GM19397 (cell line): Measurements from ENCODE around the gene RNU6-9.

Source experiments
- ATAC-seq: cut with Tn5 transposase; IDR thresholded peaks from one replicate; pipeline ENCODE4 v1.9.1; 2021; ENCODE audit warnings: mild to moderate bottlenecking, moderate library complexity; ENCODE audit not compliant: unreplicated experiment

The RNU6-9 gene

DNA sequence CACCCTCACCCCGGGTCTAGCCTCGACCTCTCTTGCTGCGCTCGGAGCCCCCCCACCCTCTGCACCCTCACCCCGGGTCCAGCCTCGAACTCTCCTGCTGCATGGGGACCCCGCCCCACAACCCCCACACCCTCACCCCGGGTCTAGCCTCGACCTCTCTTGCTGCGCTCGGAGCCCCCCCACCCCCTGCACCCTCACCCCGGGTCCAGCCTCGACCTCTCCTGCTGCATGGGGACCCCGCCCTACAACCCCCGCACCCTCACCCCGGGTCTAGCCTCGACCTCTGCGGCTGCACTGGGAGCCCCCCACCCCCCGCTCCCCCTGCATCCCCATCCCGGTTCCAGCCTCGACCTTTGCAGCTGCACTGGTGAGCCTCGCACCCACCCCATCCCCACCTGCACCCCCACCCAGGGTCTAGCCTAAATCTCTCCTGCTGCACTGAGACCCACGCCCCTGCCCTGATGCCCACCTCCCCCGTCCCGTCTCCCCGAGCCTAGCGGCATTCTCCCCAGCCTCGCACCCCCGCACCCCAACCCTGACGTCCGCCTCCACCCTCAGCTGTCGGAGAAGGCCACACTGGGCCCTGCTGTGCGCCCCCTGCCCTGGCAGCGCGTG, 32.0 kb upstream of the RNU6-9 start:
- ATAC-seq = no peak

DNA sequence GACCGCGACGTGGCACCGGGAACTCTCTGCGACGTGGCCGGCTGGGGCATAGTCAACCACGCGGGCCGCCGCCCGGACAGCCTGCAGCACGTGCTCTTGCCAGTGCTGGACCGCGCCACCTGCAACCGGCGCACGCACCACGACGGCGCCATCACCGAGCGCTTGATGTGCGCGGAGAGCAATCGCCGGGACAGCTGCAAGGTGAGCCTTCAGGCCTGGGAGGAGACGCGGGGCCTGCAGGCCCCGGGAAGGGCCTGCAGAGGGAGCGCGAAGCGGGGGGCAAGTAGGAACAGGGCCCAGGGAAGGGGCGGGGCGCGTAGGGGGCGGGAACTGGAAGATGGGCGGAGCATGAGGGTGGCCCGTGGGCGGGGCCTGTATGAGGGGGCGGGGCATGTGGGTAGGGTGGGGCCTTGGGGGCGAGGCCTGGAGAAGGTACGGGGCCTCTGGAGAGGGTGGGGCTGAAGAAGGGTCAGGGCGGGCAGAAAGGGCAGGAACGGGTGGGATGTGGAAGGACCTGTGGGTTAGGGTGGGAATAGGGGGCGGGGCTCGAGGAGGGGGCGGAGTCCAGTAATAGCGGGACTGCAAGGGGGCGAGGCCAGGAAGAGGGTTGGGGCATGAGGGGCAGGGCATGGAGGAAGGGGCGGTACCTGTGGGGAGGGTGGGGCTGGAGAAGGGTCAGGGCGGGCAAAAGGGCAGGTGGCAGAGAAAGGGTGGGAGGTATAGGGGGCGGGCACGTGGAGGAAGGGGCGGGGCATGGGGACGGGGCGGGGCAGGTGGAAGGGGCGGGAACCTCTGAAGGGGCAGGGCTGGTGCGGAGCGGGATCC, 31.3 kb upstream of the RNU6-9 start:
- ATAC-seq = no peak

DNA sequence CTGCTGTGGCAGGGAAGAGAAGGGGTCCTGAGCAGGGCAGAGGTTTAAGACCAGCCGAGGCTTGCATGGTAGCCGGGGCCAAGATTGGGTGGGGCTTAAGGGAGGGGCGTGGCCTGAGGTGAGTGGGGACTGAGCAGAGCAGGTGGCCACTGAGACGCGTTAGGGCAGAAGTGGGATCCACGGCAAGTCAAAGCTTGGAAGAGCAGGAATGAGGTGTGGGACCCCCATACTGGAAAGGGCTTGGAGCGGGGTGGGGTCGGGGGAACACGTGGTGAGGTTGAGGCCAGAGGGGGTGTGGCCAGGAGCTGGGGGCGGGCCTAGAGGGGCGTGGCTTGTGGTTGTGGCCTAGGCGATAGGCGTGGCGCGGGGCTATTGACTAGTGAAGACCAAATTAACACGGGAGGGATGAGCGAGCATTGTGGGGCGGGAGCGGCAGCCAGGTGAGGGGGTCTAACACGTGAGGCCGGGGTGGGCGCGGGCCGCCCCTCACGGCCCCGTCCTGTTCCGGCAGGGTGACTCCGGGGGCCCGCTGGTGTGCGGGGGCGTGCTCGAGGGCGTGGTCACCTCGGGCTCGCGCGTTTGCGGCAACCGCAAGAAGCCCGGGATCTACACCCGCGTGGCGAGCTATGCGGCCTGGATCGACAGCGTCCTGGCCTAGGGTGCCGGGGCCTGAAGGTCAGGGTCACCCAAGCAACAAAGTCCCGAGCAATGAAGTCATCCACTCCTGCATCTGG, 30.5 kb upstream of the RNU6-9 start:
- ATAC-seq = no peak

DNA sequence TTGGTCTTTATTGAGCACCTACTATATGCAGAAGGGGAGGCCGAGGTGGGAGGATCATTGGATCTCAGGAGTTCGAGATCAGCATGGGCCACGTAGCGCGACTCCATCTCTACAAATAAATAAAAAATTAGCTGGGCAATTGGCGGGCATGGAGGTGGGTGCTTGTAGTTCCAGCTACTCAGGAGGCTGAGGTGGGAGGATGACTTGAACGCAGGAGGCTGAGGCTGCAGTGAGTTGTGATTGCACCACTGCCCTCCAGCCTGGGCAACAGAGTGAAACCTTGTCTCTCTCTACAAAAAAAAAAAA, 30.0 kb upstream of the RNU6-9 start:
- ATAC-seq = no peak

DNA sequence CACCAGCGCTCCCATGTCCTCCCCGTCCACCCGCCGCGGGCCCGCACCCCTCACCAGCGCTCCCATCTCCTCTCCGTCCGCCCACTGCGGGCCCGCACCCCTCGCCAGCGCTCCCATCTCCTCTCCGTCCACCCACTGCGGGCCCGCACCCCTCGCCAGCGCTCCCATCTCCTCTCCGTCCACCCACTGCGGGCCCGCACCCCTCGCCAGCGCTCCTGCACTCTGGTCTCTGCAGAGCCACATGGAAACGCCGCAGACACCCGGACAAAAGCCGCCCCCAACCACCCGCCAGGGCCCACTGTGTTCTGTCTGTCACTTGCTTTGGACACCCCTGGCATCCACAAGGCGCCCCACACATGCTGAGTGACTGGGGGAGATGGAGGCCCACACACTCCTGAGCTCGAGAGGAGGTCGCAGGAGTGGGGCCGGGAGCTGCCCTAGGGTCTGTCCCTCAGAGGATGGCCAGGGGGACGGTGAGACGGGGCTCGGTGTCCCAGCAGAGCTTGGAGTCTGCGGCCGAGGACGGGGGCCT, 26.4 kb upstream of the RNU6-9 start:
- ATAC-seq = no peak

DNA sequence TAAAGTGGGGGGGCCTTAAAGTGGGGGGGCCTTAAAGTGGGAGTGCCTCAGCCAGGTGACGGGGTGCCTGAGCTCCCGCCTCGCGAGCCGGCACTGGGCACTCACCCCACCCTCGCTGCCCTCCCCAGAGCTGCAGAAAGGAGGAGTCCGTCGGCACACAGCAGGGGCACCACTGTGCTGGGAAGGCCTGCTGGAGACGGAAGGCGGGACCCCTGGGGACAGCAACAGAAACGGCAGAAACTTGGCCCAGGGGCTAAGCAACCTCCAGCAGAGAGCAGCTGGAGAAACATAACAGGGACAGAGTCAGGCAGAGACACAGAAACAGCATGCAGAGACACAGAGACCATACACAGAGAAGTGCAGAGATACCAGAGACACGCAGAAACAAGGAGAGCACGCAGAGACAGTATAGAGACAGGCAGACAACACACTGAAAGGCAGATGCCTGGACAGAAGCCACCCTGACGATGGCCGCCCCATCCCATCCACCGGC, 25.9 kb upstream of the RNU6-9 start:
- ATAC-seq = no peak

DNA sequence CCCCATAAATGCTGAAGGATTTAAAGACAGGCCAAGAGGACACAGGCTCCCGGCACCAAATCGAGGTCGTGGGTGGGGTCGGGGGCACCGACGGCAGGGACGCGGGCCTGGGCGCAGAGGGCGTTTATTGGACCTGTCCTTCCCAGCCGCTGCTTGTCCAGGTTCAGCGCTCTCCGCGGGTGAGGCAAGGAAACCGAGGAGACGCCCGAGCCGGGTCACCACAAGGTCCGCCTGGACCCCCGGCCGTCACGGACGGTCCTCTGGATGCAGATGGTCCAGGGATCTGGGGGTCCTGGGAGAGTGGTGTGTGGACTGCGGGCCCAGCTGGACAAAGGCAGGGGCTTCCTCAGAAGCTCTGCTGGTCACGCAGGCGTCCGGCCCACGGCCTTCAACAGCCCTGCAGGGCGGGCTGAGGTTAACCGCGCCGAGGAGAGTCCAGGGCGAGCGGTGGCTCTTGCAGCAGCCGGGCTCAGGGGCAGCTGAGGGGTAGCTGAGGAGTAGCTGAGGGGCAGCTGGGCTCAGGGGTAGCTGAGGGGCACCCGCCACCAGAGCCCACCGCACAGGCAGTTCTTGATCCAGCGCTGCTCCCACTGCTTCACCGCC, 25.3 kb upstream of the RNU6-9 start:
- ATAC-seq = no peak

DNA sequence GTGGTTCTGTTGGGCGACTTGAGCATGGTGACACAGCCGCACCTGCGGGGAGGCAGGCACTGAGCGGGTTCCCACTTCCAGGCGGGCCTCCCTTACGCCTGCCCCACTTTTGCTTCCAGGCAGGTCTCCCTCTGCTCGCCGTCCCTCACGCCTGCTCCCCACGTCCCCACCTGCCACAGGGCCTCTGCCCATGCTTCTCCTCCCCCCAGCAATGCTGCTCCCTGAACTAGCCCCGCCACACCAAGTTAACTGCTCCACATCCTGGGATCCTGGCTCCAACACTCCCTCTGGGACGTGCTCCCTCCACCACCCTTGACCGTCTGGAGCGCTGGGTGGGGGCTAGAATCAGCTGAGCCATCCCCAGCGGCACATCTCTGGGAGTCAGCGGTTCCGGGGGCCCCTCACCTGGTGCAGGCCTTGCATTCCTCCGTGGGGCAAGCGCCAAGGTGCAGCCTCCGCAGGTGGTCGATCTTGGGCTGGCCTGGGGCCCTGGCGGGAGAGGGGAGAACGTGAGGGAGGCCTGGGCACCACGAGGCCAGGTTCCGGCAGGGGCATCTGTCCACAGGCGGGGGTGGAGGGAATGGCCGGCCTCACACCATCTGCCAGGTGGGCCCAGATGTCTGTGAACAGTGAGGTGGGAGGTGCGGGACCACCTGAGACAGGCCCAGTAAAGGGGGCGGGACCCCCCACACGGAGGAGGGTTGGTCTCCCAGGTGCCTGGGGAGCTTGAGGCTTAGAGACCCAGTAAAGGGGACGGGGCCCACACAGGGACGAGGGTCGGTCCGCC, 24.6 kb upstream of the RNU6-9 start:
- ATAC-seq = no peak

DNA sequence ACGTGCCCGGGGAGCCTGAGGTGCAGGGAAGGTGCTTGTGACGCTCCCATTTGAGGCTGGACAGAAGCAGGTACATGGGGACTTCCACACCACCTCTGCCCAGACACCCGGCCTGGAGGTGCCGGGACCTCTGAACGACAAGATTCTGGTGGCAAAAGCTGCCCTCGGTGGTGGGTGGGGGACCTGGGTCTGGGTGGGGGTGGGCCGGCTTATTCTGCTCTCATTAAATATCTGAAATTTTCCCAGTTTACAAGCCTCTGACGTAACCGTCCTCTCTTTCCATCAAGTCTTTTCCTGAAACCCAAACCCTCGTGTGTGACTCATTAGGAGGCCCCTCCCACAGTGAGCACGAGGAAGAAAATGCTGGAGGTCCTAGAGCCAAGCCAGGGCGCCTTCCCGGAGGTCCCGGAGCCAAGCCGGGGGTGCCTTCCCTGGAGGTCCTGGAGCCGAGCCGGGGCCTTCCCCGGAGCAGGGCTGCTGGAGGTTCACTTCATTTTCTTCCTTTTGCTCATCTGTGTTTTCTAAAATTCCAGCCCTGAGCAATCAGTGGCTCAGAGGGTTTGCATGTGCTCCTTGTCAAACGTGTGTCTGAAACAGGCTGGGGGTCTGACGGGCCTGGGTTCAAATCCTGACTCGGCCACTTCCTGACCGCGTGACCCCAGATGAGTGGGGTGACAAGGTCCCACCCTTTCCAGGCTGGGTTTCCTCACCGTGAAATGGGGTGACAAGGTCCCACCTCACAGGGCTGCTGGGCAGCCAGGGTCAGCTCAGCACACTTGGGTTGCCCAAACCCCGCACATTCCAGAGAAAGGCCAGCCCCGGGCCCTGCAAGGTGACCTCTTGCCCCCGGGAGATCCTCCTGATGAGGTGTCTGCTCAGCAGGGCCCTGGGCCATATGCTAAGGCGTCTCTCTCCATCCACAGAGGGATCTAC, 23.8 kb upstream of the RNU6-9 start:
- no peak for ATAC-seq

DNA sequence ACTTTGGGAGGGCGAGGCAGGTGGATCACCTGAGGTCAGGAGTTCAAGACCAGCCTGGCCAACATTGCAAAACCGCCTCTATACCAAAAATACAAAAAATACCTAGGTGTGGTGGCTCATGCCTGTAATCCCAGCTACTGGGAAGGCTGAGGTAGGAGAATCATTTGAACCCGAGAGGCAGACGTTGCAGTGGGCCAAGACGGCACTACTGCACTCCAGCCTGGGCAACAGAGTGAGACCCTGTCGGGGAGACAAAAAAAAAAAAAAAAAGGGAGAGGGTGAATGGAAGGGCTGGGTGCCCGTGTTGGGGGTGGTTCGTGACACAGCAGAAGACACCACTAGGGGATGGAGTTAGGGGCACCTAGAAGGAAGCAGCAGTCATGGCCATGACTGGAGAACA, 23.0 kb upstream of the RNU6-9 start:
- no peak for ATAC-seq

DNA sequence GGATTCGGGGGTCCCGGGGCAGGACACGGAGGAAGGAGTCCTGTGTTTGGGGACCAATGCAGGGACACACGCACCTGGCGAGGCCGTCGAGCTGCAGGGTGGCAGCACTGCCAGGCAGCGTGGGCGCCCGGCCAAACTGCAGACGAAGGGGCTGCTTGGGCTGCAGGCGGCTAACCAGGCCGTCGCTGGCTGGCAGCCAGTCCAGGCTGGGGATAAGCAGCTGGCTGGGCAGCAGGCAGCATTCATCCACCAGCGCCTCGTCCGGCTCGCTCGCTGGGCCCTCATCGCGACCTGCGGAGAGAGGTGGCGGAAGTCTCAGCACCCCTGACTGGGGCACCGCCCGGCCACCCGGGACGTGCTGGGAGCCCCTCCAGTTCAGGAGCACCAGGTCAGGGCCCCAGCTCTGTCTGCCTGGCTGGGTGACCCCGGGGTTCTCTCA, 22.3 kb upstream of the RNU6-9 start:
- ATAC-seq = no peak

DNA sequence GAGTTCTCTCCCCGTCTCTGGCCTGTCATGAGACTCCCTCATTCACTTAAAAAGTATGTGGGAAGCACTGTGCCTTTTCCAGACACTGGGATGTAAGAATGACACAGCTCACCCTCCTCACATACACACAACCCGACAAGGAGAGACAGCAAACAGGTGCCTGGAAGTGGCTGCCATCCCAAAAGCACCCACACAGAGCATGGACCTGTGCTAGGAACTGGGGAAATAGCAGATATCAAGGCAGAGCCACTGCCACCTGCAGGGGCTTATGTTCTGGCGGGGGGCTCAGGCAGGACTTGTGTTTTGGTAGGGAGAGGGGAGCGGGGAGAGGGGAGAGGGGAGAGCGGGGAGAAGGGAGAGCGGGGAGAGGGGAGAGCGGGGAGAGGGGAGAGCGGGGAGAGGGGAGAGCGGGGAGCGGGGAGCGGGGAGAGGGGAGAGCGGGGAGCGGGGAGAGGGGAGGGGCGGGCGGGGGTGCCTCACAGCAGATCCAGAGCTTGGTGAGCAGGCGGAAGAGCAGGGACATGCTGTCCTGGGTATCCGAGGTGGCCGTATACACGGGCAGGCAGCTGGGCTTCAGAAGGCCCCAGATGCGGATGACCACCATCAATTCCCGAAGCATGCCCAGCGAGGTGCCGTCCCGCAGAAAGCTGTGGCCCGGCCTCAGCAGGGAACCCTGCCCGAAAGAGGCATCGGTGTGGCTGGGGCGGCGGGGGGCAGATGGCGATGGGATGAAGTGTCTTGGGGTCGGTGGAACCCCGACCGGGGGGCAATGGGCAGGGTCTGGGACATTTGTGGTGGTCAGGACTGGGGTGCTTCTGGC, 21.6 kb upstream of the RNU6-9 start:
- ATAC-seq = no peak

DNA sequence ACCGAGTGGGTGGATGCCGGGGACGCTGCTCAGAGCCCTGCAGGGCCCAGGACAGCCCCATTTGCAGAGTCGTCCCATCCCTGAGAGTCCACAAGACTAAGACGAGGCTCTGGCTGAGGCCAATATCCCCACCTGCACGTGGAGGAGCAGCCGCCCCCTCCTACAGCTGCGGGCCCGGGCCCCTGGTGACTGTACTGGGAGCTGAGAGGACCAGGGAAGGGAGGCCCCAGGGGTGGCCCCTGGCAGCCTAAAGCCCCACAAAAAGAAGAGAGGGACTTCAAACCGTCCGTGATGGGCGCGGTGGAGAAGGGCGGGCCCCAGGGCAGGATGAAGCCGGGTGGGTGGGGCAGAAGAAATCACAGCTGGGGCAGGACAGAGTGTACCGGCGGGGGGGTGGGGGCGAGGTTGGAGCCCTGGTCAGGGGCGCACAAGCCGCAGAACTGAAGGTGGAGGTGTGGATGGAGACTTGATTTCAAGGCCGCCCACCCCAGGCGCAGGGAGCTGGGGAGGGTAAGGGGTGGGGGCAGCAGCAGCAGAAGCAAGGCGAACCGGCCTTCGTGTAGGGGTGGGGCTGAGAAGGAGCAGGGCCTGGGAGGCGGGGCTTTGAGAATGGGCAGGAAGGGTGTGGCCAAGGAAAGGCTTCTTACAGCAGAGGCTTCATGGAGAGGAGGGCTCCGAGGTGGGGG, 20.9 kb upstream of the RNU6-9 start:
- ATAC-seq = no peak

DNA sequence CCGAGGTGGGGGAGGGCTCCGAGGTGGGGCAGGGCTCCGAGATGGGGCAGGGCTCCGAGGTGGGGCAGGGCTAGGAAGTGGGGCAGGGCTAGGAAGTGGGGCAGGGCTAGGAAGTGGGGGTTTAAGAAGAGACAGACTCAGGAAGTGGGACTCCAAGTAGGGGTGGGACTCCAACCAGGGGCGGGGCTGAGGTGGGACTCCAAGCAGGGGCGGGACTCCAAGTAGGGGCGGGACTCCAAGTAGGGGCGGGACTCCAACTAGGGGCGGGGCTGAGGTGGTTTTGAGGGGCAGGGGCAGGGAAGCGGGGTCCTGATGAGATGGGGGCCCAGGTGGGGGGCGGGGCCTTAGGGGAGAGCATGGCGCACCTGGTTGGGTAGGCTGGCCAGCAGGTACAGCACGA, 20.2 kb upstream of the RNU6-9 start:
- no peak for ATAC-seq

DNA sequence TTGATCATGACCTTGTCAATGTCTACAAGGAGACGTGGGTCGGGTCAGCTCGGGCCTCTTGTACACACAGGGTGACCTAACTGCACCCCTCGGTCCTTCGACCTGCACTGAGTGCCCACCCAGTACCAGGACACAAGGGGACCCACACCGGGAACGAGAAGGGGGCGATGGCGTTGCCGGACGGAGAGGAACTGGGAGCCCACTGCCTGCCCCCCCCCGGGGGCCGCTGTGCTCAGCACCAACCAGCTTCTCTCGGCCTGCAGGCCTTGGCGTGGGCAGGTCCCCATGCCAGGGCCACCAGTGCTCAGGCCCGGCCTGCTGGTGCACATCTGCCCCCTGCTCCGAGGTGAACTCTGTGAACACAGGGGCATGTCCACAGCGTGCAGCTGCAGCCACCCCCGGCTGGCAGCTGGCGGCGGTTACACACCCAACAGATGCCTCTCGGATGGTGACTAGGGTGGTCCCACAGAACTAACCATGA, 19.7 kb upstream of the RNU6-9 start:
- ATAC-seq = no peak

DNA sequence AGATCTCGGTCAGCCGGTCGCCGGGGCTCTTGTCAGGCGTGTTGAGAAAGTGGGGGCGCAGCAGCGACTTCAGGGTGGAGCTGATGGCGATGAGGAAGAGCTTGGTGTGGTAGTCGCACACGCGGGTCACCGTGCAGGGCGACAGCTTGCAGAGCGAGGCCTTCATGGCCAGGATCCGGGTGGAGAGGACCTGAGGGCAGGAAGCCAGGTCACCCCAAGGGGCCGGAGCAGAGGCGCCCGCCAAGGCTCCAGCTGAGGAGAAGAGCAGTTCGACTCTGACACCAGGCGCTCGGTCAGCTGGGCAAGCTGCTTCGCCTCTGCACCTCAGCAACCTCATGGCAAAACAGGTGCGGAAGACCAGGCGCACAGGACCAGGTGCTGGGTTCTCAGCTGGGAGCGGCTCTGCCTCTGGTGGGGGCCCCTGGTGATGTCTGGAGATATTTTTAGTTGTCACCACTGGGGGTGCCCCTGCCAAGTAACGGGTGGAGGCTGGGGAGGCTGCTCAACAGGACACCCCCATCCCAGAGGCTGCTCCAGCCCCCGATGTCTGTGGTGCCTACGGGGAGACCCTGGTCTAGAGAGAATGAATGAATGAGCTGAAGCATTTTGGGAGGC, 17.9 kb upstream of the RNU6-9 start:
- ATAC-seq = no peak

DNA sequence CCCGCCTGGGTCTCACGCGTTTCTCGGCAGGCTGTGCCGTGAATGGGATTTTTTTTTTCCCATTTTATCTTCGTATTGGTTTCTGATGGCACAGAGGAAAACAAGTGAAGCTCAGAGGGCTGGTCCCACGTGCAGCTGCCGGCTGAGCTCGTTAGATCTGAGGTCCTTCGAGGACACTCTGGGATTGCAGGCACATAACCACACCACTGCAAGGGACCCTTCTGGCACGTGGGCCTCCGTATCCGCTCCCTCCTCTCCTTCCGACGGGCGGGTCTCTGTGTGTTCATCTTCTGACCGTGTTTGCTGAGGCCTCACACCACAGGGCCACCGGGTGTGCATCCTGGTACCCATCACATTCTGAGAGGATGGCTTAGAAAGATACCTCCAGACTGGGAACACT, 17.2 kb upstream of the RNU6-9 start:
- no peak for ATAC-seq
